Bone marrow (tissue), 2 donors: Measurements from ENCODE around the gene NUP58.

Source experiments
- DNase-seq, 2 donors: peaks; one replicate each; lab custom pipeline; 2025; lab: John Stamatoyannopoulos, UW

The NUP58 gene

DNA sequence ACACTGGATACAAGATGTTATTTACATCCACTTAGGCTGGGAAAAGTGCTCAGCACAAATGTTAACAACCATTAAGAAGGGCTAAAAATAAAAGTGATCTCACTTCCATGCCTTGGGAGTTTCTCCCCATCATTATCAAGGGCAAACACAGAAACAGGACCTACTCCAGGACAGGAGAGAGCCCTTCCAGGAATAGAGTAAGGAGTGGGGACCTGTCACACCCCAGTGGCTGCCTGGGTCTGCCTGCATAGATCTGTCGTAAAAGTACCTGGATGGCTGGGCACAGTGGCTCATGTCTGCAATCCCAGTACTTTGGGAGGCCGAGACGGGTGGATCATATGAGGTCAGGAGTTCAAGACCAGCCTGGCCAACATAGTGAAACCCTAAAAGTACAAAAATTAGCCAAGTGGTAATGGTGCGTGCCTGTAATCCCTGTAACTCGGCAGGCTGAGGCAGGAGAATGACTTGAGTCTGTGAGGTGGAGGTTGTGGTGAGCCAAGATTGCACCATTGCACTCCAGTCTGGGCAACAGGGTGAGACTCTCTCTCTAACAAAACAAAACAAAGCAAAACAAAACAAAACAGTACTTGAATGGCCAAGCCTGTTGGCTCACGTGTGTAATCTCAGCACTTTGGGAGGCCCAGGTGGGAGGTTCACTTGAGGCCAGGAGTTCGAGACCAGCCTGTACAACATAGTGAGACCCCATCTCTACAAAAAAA, 76.0 kb downstream of the NUP58 start:
- DNase-seq = no peak

- no peak for DNase-seq
Observed at GRCh38 chr13:25378528-25378927, 77.1 kb downstream of the NUP58 start.

DNA sequence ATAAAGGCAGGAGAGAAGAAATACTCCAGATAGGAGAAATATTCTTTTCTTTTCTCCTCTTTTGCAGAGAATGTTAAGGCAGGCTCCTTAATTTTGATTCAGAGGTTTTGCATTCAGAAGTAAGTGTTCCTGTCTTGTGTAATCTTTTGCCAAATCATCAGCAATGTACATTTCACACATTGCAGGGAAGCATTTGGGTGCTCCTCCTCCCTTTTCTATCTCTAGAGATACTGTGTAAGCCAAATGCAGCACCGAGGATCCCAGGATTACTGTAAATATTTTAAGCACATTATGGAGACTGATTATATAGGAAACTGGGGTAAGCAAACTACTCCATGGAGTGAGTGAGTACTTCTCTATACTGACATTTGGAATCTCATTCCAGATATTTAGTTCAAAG, 77.6 kb downstream of the NUP58 start:
- DNase-seq = no peak

- DNase-seq = no peak
Observed at GRCh38 chr13:25380082-25380481, 78.7 kb downstream of the NUP58 start.

DNA sequence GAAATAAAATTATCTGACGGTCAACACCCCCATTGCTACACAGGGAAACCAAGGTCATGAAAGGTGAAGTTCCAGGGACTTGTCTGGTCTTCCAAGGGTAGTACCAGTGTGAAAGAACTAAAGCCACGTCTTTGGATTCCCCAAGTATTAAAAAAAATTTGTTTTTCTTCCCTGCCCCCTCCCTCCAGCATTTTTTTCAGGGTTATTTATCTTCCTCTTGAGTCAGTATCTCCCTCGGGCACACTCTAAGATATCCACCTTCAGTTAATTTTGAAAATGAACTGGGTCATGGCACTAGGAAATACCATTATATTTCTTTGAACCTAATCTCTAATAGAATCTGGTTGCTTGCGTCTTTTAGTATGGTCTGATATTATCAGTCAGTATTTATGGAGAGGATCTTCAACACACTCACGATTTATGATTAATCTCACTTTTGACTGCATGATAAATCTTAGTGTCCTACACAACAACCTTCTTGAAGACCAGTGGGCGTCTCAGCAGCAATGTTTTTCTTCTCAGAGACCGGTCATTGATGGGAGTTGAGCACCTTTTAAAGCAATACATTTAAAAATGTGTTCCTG, 79.4 kb downstream of the NUP58 start:
- DNase-seq = no peak

DNA sequence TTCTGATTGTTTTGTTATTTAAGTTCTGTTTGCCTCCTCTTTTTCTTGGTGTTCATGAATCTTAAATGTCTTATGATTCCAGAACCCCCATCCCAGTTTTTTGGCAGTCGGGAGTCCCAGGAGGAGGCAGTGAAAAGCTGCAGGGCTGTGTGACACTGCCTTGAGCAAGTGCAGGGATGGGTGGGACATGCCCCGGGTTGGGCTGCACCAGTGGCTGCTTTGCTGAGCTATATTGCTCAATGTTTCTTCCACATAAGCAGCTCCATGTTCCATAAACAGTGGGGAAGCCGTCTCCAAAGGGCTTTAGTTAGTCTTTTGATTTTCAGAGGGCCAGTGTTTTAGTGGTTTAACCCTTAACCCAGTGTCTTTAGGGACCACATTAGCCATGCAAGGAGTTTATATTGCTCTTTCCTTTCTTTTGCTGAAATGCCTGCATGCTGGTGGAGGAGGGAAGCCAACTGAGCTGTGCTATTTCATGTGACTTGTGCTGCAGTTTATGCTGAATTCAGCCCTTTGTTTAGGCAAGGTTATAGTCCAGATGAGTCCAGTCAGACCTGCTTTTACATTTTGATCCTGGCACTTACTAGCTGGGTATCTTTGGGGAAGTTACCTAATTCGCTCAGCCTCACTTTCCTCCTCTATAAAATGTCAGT, 83.5 kb downstream of the NUP58 start:
- no peak for DNase-seq

- DNase-seq = no peak
Observed at GRCh38 chr13:25391932-25392331, 90.5 kb downstream of the NUP58 start.
